ENCODE measurements around the gene NUBP2.

Gene NUBP2

GRCh38 chr16:1740234-1740633, 42.5 kb upstream of the NUBP2 start:
- Histone ChIP-seq H2AFZ (ENCODE audit: low read length) (no peak overlapping the region), H3K9ac (ENCODE audit: low read depth, low read length, poor library complexity, severe bottlenecking) (no peak overlapping the region), H3K79me2 (ENCODE audit: insufficient read depth, low read length) (no peaks in the 10 kb centered on the region), H4K20me1 (ENCODE audit: insufficient read depth, low read length, poor library complexity, severe bottlenecking) (no peaks in the 10 kb centered on the region), H3K4me3 (ENCODE audit: low read length, poor library complexity, severe bottlenecking) (no peak overlapping the region), H3K9me3 (ENCODE audit: insufficient read depth, low read depth, low read length) (no peaks in the 10 kb centered on the region), H3K36me3 (ENCODE audit: insufficient read depth, low read length) (no peaks in the 10 kb centered on the region), H3K27me3 (ENCODE audit: insufficient read depth, low read length, poor library complexity, severe bottlenecking) (no peaks in the 10 kb centered on the region), H3F3A (ENCODE audit: low read depth) (no peaks in the 10 kb centered on the region), H3K4me1 (ENCODE audit: insufficient read depth, low read length, poor library complexity, severe bottlenecking) (no peaks in the 10 kb centered on the region), H3K4me2 (ENCODE audit: low read depth, low read length, poor library complexity, severe bottlenecking) (no peak overlapping the region), H3K9me2 (replicated peaks; ENCODE audit: low read depth, low read length) (no peaks in the 10 kb centered on the region)
- TF ChIP-seq EZH2phosphoT487 (IDR thresholded peaks at IDR 0.05; ENCODE audit: borderline replicate concordance) (no peak), CTCF (conservative IDR thresholded peaks at IDR 0.05; ENCODE audit: low read length) (no peak)

GRCh38 chr16:1740781-1741490, 41.8 kb upstream of the NUBP2 start:
- no peaks in the 10 kb centered on the region for H3K79me2 ChIP-seq (ENCODE audit: insufficient read depth, low read length)
- H3K4me3 ChIP-seq (ENCODE audit: low read length, poor library complexity, severe bottlenecking) = no peak overlapping the region
- no peak overlapping the region for H3K4me2 ChIP-seq (ENCODE audit: low read depth, low read length, poor library complexity, severe bottlenecking)
- no peaks in the 10 kb centered on the region for H3F3A ChIP-seq (ENCODE audit: low read depth)
- no peaks in the 10 kb centered on the region for H3K36me3 ChIP-seq (ENCODE audit: insufficient read depth, low read length)
- no peaks in the 10 kb centered on the region for H4K20me1 ChIP-seq (ENCODE audit: insufficient read depth, low read length, poor library complexity, severe bottlenecking)
- H3K9me3 ChIP-seq (ENCODE audit: insufficient read depth, low read depth, low read length) = no peaks in the 10 kb centered on the region
- H2AFZ ChIP-seq (ENCODE audit: low read length) = no peak overlapping the region
- no peaks in the 10 kb centered on the region for H3K4me1 ChIP-seq (ENCODE audit: insufficient read depth, low read length, poor library complexity, severe bottlenecking)
- no peaks in the 10 kb centered on the region for H3K27me3 ChIP-seq (ENCODE audit: insufficient read depth, low read length, poor library complexity, severe bottlenecking)
- no peak overlapping the region for H3K9ac ChIP-seq (ENCODE audit: low read depth, low read length, poor library complexity, severe bottlenecking)
- TF ChIP-seq EZH2phosphoT487 (IDR thresholded peaks at IDR 0.05; ENCODE audit: borderline replicate concordance) = no peak
- no peaks in the 10 kb centered on the region for H3K9me2 ChIP-seq (replicated peaks; ENCODE audit: low read depth, low read length)

GRCh38 chr16:1741553-1742165, 41.1 kb upstream of the NUBP2 start:
- Histone ChIP-seq H3K36me3 (ENCODE audit: insufficient read depth, low read length) (no peaks in the 10 kb centered on the region), H3K27me3 (ENCODE audit: insufficient read depth, low read length, poor library complexity, severe bottlenecking) (no peaks in the 10 kb centered on the region), H3K79me2 (ENCODE audit: insufficient read depth, low read length) (no peaks in the 10 kb centered on the region), H3K9me3 (ENCODE audit: insufficient read depth, low read depth, low read length) (no peaks in the 10 kb centered on the region), H2AFZ (ENCODE audit: low read length) (no peak overlapping the region), H3K4me1 (ENCODE audit: insufficient read depth, low read length, poor library complexity, severe bottlenecking) (no peaks in the 10 kb centered on the region), H3K9me2 (replicated peaks; ENCODE audit: low read depth, low read length) (no peaks in the 10 kb centered on the region), H3K4me3 (ENCODE audit: low read length, poor library complexity, severe bottlenecking) (no peak overlapping the region), H4K20me1 (ENCODE audit: insufficient read depth, low read length, poor library complexity, severe bottlenecking) (no peaks in the 10 kb centered on the region), H3K9ac (ENCODE audit: low read depth, low read length, poor library complexity, severe bottlenecking) (no peak overlapping the region), H3F3A (ENCODE audit: low read depth) (no peaks in the 10 kb centered on the region), H3K4me2 (ENCODE audit: low read depth, low read length, poor library complexity, severe bottlenecking) (no peak overlapping the region)
- TF ChIP-seq EZH2phosphoT487 (IDR thresholded peaks at IDR 0.05; ENCODE audit: borderline replicate concordance) (no peak), CTCF (conservative IDR thresholded peaks at IDR 0.05; ENCODE audit: low read length) (no peak)
